HG03575 (cell line): ENCODE measurements around the gene LGSN.
"Not testable (repeated sequence)": the region's sequence is repeated elsewhere in the genome, so short reads cannot be mapped to it uniquely, and the experiment has no call there.

Experiments
- ATAC-seq: cut with Tn5 transposase; IDR thresholded peaks from one replicate; pipeline ENCODE4 v1.9.1; 2021; ENCODE audit not compliant: unreplicated experiment, insufficient number of reproducible peaks, low FRiP score; ENCODE audit errors: extremely low read depth

Gene LGSN

DNA sequence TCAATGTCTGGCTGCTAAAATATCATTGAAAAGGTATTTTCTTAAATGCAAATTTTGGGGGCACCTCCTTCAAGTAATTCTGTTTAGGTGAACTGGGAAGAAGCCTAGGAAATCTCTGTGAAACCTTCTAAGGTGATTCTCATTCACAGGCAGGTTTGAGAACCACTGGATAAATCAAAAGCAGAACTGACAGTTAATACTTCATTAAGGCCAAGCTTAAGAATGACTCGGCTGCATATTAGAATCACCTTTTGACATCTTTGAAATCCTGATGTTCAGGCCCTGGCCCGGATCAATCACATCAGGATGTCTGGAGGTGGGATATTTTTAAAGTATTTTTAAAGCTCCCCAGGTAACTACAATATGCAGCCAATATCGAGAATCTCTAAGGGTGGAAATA, 58.0 kb downstream of the LGSN start:
- ATAC-seq = no peak

DNA sequence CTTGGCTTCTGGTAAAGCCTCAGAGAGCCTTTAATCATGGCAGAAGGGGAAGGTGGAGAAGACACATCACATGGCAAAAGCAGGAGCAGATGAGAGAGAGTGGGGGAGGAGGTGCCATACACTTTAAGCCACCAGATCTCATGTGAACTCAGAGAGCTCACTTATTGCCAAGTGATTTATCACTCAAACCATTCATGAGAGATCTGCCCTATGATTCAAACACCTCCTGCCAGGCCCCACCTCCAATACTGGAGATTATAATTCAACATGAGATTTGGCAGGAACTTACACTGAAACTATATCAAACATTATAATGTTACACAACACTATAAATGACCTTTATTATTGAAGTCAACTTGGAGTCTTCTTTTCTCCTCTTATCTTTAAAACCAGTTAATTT, 60.6 kb downstream of the LGSN start:
- no peak for ATAC-seq

DNA sequence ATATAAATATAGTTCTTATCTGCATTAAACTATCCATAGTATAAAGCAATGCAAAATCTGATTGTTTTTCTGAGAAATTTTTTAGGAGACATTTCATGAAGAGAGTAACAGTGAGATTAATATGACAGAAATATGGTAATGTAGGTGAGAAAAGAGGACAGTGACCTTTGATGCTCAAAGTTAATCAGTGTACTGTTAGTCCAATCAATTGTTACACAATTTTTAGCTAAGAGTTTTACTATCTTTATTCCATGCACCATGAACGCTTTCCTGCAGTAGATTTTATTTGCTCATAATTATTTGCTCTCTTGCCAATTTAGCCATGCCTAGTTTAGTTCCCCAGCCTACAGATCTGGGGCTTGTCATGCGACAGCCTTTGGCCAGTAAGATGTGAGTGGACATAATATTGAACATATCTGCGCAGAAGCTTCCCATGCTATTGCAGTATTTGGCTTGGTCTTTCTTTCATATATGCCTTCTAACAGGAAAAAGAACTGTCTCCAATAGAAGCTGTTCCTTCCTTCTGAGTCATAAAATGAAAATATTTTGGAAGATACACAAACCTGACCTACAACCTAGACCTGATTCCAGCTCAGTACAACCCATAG, 69.8 kb downstream of the LGSN start:
- ATAC-seq = no peak

DNA sequence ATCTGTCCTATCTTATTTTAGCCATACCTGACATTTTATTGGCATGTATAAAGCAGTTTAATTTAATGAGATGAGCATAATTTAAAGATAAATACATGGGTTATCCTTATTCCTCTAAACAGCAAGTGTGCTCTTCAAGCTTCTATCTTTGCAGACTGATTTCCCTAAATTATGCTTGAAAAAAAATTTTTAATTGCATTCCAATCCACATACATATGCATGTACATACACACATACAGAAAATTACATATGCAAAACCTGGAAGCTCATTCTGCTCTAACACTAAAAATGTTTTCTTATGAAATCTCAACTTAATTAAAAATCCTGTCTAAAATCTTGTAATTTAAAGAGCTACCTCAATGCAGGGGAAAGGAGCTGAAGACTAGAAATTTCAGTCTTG, 73.2 kb downstream of the LGSN start:
- no peak for ATAC-seq

DNA sequence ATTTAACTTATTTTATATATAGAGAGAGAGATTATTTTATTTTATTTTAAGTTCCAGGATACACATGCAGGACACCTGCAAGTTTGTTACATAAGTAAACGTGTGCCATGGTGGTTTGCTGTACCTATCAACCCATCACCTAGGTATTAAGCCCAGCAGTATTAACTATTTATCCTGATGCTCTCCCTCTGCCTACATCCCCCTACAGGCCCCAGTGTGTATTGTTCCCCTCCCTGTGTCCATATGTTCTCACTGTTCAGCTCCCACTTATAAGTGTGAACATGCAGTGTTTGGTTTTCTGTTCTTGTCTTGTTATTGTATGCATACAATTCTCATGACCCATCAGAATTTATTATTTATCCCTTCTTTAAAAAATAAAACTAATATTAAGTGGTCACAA, 73.9 kb downstream of the LGSN start:
- ATAC-seq = no peak

DNA sequence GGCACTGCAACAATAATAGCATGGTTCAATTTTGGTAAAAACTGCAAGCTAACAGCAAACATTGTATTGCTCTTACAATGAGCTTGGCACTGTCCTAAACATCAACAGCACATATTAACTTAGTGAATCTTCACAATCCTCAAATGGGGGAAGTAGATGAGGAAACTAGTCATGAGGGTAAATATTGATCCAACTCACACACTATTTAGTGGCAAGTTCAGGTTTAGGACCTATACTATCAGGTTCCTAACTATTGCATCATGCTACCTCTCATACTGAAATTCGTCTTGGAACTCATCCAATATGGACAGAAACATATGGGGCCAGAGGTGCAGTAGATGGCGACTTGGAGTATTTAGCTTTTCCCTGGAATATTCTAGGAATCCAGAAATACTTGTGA, 74.4 kb downstream of the LGSN start:
- ATAC-seq = no peak

DNA sequence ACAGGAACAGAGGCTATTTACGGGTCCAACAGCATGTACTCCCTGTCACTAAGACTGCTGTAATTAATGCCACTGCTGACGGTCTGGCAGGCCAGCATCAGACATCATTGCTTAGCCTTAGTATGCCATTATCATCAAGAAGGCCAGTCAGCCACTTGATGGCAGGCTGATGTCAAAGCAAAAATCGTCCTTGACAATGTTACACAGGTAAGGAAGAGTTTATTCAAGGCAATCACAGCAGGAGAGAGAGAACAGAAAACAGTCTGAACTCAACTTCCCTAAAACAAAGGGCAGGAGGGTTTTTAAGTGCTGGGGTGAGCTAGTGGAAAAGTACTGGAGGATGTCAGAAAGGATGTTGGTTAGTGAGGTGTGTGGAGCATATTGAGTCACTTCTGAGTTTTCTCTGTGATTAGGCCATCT, 83.4 kb downstream of the LGSN start:
- ATAC-seq = no peak

DNA sequence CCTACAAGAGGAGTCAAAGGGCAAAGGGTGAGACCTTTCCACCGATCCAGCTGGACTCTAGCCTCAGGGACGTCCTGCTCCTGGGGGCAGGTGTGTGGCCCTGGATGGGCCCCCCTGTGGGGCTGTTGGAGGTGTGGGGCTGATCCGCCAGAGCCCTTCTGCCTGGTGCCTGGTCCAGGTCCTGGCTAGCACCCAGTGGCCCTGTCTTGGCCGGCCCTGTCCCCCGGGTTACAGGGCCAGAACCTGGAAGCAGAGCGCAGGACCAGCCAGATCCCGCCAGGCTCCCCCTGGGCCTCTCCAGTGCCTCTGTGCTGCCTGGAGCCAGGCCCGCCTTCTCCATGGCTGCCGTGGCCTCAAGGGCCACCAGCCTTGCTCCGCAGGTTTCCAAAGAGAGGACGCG, 89.3 kb downstream of the LGSN start:
- ATAC-seq = not testable (repeated sequence)

DNA sequence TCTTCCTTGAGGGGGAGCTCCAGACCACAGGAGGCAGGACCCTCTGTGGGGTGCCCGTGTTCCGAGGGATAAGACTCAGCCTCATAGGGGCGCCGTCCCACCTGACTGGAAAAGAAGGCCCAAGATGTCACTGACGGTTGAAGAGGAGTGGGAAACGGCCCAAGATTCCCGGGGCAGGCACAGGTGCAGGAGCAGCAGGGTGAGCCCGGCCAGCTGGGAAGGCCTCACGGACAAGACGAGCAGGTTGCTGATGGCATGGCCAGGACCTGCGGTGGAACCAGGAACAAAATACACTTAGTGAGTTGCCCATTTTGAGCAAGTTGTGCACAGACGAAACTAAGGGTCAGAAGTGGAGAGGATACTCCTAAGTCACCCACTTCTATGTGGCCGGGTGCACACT, 89.8 kb downstream of the LGSN start:
- ATAC-seq = not testable (repeated sequence)

DNA sequence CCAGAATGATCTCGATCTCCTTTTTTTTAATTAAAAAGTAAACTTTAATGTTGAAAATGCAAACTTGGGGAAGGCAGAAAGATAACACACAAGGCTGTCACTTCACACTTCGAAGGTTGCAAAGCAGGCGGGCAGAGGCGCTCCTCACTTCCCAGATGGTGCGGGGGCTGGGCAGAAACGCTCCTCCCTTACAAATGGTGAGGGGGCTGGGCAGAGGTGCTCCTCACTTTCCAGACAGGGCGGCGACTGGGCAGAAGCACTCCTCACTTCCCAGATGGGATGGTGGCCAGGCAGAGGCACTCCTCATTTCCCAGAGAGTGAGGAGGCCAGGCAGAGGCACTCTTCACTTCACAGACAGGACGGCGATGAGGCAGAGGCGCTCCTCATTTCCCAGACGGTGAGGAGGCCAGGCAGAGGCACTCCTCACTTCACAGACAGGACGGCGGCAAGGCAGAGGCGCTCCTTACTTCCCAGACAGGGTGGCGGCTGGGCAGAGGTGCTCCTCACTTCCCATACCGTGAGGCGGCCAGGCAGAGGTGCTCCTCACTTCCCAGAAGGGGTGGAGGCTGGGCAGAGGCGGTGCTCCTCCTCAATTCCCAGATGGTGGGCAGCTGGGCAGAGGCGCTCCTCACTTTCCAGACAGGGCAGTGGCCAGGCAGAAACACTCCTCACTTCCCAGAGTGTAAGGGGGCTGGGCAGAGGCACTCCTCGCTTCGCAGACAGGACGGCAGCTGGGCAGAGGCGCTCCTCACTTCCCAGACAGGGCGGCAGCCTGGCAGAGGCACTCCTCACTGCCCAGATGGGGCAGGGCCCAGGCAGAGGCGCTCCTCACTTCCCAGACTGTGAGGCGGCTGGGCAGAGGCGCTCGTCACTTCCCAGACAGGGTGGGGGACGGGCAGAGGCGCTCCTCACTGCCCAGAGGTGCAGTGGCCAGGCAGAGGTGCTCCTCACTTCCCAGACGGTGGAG, 91.6 kb downstream of the LGSN start:
- not testable (repeated sequence) for ATAC-seq

DNA sequence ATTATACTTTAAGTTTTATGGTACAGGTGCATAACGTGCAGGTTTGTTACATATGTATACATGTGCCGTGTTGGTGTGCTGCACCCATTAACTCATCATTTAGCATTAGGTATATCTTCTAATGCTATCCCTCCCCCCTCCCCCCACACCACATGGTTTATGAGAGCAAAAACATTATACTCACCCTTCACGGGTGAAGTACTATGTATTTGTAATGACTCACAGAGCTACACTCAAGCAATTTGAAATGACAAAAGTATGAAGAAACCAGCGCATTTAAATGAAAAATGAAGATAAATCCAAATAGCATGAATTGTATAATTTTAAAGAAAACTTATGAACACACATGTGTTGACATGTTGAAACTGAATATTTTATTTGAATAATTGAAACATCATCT, 93.8 kb downstream of the LGSN start:
- not testable (repeated sequence) for ATAC-seq
